Stimulated activated CD8-positive, alpha-beta memory T cell treated with anti-CD3 and anti-CD28 coated beads, Interleukin-7, amount 100 ng/mL, for 24 hours (primary cell): ENCODE results near the gene COL5A1.

ENCODE experiments used
- DNase-seq: peaks from one replicate; pipeline ENCODE4 v3.0.0-alpha.2; 2020; ENCODE audit warnings: low read depth

Gene COL5A1

GRCh38 chr9:134641173-134641989 is at the start of gene COL5A1:
Gene COL5A1 (plus strand): TSS chr9:134641803. CDS start chr9:134642188, 385 bp downstream.
- DNase-seq, result no peak

DNA sequence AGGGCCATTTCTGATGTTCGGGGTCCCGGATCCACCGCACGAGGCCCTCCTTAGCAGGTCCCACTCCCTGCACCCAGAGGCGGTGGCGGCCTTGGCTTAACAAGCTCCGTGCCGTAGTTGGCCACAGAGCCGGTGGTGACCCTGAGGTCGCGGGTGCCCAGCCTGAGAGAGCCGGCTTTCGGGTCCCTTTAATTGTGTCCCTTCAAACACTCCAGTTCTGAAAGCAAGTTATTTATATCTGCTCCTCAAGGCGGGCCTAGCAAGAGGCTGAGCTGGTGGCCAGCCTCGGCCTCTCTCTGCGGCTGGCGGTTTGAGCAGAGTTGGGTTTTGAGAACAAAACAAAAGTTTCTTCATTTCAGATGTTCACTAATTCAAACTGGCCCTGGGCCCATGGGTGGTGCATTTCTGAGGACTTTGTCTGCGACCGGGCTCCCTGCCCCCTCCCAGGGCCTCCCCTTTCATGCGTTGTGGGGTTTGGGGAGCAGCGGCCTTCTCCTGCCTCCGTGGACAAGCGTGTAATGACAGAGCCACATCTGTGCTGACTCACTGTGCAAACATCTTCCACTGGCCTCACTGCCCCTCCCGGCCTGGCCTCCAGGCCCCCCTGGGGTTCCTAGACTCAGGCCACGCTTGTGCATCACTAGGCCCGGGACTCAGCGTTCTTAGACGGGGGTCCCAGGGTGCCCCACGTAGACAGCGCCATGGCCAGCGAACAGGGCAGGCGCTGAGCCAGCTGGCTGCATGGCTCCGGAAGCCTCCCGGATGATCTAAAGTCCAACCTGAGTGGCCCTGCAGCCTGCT is 49.4 kb upstream of the COL5A1 start:
- DNase-seq, result no peak

GRCh38 chr9:134592819-134593200 is 48.8 kb upstream of the COL5A1 start:
- DNase-seq, result no peak

GRCh38 chr9:134593286-134594077 is 48.1 kb upstream of the COL5A1 start:
- no peak for DNase-seq

DNA sequence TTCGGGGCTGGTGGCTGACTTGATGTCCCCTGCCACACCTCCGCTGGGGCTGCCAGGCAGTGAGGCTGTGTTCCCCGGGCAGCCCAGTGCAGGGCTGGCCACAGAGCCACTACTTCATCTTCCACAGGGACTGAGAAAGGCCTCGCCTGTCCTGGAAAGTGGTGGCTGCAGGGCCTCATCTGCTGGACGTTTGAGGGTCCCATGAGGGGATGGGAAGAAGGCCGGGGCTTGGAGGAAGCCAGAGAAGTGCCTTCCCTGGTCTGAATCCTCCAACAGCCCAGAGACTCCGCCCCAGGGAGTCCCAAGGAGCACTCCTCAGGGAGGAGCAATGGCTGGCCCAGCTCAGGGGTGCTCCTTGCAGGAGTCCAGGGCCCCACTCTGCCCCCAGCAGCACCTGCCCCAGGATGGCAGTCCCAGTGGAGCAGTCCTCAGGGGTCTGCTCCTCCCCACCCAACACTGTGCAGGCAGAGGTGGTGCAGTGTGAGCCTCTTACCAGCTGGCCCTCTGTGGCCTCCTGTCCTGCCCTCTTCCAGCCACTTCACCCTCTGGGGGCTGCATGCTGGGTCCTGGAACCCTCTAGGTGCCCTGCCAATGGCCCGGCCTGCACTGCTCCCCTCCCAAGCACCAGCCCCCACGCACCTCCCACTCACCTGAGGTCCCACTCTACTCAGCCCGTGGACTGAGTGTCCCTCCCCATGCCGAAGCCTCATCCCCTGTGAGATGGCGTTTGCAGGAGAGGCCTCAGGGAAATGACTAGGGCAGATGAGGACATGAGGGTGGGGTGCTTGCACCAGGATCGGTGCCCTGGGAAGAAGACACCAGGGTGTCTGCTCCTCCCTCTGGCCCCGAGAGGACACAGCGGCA is 47.3 kb upstream of the COL5A1 start:
- no peak for DNase-seq

DNA sequence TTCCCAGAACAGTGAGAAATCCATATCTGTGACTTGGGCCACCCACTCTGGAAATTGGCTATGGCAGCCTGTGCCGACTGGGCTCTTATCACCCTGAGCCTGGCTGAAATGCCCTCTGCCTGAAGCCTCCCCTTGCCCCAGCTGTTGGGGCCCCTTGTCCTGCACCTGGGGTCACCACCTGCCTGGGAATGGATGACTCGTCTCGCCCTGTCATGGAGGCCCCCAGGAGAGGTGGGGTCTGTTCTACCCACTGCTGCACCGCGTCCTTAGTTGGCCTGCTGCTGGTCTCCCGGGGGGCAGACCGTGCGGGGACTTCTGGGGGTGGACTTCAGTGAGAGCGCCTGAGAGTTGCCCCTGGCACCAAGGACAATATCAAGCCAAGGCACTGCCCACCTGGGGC is 46.6 kb upstream of the COL5A1 start:
- DNase-seq, result no peak

DNA sequence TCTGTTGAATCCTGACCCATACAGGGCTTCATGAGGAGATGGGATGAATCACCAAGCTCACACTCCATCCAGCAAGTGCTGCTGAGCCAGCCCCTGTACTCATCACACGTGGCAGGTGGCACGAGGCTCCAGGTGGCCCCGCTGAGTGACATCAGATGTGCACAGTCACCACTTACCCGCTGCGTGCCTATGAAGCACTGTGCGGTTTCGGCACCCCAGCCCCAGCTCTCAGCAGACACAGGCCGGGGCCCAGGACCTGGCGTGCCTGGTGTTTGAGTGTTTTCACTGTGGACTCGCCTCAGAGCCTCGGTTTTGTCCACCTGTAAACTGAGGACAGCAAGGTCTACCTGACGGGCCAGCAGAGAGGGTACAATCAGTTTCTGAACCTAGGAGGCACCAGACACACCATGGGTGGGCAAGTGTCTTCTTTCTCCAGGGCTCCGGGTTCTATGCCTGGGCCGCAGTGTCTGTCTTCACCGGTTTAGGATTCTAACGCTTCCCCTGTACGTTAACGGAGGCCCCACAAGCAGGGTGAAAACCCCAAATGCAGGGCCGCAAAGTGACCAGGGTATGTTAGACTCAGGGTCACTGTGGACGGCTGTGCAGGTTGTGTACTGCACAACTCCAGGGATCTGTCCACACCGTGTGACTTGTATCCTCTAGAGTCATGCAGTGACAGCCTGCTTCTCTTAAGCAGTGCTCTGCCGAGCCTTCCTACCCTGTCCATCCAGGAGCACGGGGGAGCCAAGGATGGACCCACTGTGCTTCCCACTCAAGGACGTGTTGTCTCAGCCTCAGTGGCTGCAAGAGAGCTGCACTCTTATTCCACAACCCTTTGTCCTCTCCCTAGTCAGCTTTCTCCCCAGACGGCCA is 44.3 kb upstream of the COL5A1 start:
- no peak for DNase-seq

DNA sequence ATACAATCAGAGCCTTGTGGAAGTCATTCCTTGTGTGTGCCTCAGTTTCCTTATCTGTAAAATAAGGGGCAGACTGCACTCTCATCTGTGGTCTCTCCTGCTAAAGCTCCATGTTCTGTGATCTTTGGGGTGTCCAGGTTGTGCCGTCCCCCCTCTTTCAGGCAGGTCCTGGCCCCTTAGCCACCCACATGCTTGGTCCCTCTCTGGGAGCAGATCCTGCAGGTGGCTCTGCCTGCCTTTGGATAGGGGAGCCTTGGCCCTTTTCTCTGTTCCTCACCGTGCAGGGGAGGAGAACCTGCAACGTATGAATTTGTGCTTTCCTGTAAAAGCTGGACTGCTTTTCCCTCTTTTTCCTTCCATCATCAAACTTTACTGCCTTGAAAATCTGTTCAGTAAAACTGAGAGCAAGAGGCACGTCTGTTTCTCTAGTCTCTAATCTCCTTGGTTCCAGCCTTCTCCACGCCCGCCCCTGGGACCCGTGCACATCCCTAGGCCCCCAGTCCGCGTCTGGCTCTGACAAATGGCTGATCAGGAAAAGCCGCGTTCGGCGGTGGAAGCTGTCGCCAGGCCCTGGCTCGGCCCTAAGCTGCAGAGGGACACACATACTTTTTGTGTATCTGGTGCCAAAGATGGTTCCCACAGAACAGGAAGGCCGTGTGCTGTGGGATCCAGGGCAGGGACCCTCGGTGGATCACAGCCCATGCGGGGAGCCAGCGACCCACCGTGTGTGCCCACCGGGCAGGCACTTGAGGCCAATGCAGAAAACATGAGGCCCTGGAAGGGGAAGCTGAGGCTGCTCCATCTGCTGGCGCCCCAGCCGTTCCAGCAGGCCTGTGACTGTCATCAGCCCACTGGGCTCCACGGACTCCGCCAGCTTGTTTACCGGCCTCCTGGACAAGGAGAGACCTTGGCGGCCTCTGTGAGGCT is 43.4 kb upstream of the COL5A1 start:
- DNase-seq, result no peak

DNA sequence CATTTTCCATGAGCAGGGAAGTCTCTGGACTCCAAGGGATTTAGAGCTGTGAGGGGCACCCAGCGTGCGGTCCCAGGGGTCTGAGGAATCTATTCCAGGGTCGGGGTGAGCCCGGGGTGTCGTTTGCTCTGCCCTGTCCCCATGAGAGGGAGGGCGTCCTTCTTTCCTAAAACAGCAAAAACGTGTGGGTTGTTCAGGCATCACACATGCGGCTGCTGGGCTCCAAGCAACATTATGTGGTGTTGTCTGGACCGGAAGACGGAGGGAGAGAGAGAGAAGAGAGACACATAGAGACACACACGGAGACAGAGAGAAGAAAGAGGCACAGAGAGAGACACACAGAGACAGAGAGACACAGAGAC is 42.7 kb upstream of the COL5A1 start:
- DNase-seq, result no peak

DNA sequence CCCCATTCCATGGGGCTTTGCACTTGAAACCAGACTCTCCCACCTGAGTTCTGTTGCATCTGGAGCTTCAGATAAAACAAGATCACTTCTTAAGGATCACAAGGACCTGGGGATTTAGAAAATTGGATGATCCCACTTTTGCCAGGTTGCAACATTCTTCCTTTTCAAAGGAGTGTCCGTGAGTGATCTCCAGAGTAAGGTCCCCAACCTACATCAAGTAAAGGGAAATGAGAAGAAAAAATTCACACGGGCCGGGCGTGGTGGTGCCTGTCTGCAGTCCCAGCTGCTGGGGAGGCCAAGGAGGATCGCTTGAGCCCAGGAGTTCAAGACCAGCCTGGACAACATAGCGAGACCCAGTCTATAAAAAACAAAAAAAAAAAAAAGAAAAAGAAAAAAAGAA is 41.2 kb upstream of the COL5A1 start:
- no peak for DNase-seq

GRCh38 chr9:134600836-134601638 is 40.6 kb upstream of the COL5A1 start:
- DNase-seq, result no peak

DNA sequence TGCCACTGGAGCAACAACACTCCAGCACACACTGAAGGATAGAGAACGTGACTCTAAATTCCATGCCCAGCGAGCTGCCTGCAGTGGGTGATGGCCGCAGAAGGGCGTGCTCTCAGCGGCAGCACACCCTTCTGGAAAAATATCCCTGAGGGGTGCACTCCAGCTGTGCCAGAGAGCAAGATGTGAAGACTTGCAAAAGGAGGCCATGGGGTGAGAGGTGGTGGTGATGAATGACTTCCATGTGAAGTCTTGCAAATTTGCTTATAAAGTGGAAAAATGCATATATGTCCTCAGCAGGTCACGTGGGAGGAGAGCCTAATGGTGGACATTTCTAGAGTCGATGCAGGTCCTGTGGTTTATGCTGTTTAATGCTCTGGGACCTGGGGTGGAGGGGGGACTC is 39.8 kb upstream of the COL5A1 start:
- no peak for DNase-seq

DNA sequence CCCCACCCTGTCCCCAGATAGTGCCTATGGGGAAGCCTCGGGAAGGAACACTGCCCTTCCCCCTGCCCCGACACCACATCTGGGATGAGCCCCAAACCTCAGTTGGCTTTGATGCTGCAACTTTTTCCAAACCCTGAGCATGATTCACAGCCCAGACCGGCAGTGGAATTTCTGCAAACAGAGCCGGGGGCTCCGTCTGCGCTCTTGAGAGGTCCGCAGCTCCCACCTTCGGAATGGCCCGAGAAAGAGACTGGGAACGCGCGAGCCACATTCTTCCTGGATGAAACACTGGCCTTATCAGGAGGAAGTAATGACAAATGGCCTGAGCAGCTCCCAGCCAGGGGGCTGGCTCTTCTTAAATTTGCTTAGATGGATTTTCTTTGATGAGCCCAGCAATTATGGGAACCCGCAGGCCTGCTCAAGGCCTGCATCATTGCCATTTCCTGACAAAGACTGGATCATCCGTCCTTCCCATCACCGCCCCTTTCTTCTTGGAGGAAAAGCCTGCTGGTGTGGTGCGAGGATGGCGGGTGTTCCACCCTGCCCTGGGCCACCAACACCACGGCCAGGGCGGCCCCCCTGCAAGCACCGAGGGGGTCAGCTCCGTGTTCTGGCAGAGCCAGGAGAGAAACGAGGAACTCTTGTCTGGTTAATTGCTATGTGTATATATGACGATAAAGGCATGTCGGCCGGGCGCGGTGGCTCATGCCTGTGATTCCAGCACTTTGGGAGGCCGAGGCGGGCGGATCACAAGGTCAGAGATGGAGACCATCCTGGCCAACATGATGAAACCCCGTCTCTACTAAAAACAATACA is 38.8 kb upstream of the COL5A1 start:
- no peak for DNase-seq

- DNase-seq, result no peak
Measured at GRCh38 chr9:134604834-134605233, 36.8 kb upstream of the COL5A1 start.

GRCh38 chr9:134605351-134605965 is 36.1 kb upstream of the COL5A1 start:
- DNase-seq, result no peak

DNA sequence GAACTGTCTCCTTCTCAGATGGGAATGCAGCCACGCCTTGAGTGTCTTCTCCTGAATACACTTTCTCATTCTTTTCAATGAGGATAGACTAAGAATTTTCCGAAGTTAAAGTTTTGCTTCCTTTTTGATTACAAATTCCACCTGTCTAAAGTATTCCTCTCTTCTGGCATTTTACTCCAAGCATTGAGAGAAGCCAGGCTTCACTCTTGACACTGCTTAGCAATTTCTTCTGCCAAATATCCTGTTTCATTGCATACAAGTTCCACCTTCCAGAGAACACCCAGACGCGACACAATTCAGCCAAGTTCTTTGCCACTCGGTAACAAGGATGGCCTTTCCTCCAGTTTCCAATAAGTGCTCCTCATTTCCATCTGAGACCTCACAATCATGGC is 35.6 kb upstream of the COL5A1 start:
- no peak for DNase-seq

GRCh38 chr9:134606951-134607731 is 34.5 kb upstream of the COL5A1 start:
- DNase-seq, result no peak
